ENCODE results near the gene LAMA1.

LAMA1 gene

GRCh38 chr18:7084080-7085065 lies 33.2 kb downstream of the LAMA1 start:
- Histone ChIP-seq H4K20me1 (no peaks in the 10 kb centered on the region), H3K4me1 (peaks cover 0 to 6% (median 0%) of the 10 kb centered on the region in 10 experiments; a peak in 1 of 20 replicates), H3K9me3 (replicated peaks in 1 of 11) (no peaks in the 10 kb centered on the region), H3K4me2 (no peak overlapping the region), H3K27me3 (no peaks in the 10 kb centered on the region), H3K9ac (no peak overlapping the region), H3K36me3 (no peaks in the 10 kb centered on the region), H3K27ac (no peak overlapping the region), H3K4me3 (no peak overlapping the region)
- TF ChIP-seq Cebpa-rat (IDR thresholded peaks at IDR 0.05): no peak

DNA sequence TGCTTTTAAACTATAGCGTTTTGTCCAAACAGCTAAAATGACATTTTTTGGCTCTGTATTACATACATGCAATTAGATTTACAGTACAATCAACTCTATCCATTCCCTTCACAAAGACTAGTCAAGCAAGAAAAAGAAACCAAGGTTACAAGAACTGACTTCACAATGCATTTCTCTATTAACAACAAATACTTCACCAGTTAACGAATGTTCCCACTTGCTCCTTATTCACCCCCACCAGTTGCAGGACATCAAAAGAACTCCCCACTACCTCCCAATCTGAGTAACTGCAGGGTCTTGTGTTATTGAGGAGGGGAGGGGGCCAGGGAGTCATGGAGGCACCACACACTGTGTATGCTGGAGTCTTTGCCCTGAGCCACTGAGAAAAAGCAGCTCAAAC lies 34.9 kb downstream of the LAMA1 start:
- H4K20me1 ChIP-seq: no peaks in the 10 kb centered on the region
- H3K27me3 ChIP-seq: no peaks in the 10 kb centered on the region

GRCh38 chr18:7079231-7079630 lies 38.4 kb downstream of the LAMA1 start:
- Histone ChIP-seq H3K36me3 (no peaks in the 10 kb centered on the region), H4K20me1 (no peaks in the 10 kb centered on the region), H3K4me1 (peaks cover 0 to 5% (median 0%) of the 10 kb centered on the region in 10 experiments; a peak in 1 of 20 replicates), H3K27ac (no peak overlapping the region), H3K4me2 (no peak overlapping the region), H3K27me3 (no peaks in the 10 kb centered on the region), H3K9ac (no peak overlapping the region), H3K9me3 (replicated peaks in 1 of 11) (no peaks in the 10 kb centered on the region), H3K4me3 (no peak overlapping the region)
- no peak for TF ChIP-seq Cebpa-rat (IDR thresholded peaks at IDR 0.05)

More for the DNA sequence above, 34.9 kb downstream of the LAMA1 start:
- no peak overlapping the region for H3K4me3 ChIP-seq
- no peak overlapping the region for H3K27ac ChIP-seq
- H3K9me3 ChIP-seq (replicated peaks in 1 of 11): no peaks in the 10 kb centered on the region
- TF ChIP-seq Cebpa-rat (IDR thresholded peaks at IDR 0.05): no peak
- H3K4me2 ChIP-seq: no peak overlapping the region
- no peaks in the 10 kb centered on the region for H3K36me3 ChIP-seq
- H3K4me1 ChIP-seq: peaks cover 0 to 6% (median 0%) of the 10 kb centered on the region in 10 experiments; a peak in 1 of 20 replicates
- H3K9ac ChIP-seq: no peak overlapping the region

- Histone ChIP-seq H3K4me2 (no peak overlapping the region), H3K27ac (no peak overlapping the region), H3K4me1 (no peaks in the 10 kb centered on the region), H3K27me3 (no peaks in the 10 kb centered on the region), H3K9ac (no peak overlapping the region), H3K36me3 (no peaks in the 10 kb centered on the region), H3K9me3 (replicated peaks in 1 of 11) (no peaks in the 10 kb centered on the region), H4K20me1 (no peaks in the 10 kb centered on the region), H3K4me3 (no peak overlapping the region)
- TF ChIP-seq Cebpa-rat (IDR thresholded peaks at IDR 0.05): no peak
These were observed 45.0 kb downstream of the LAMA1 start for GRCh38 chr18:7072593-7072992.

DNA sequence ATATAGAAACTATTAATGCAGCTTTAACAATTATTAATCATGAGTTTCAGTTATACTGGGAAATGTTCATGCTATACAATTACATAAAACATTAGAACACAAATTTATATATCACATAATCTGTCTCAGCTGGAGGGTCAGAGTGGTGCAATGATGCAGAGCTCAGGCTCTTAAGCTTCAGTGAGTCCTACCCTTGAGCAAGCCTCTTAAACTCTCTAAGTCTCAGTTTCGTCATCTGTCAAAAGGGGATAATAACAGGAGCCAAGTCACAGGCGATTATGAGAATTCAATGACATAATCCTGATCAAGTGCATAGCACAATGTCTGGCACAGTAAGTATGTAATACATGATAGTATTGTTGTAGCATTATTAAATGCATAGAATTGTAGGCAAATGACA lies 46.0 kb downstream of the LAMA1 start:
- no peaks in the 10 kb centered on the region for H3K9me3 ChIP-seq (replicated peaks in 1 of 11)
- H3K4me1 ChIP-seq: no peaks in the 10 kb centered on the region
- H3K27me3 ChIP-seq: no peaks in the 10 kb centered on the region
- H3K36me3 ChIP-seq: no peaks in the 10 kb centered on the region
- H3K9ac ChIP-seq: no peak overlapping the region
- H3K4me3 ChIP-seq: no peak overlapping the region
- no peak overlapping the region for H3K27ac ChIP-seq
- H4K20me1 ChIP-seq: no peaks in the 10 kb centered on the region
- no peak for TF ChIP-seq Cebpa-rat (IDR thresholded peaks at IDR 0.05)
- no peak overlapping the region for H3K4me2 ChIP-seq

DNA sequence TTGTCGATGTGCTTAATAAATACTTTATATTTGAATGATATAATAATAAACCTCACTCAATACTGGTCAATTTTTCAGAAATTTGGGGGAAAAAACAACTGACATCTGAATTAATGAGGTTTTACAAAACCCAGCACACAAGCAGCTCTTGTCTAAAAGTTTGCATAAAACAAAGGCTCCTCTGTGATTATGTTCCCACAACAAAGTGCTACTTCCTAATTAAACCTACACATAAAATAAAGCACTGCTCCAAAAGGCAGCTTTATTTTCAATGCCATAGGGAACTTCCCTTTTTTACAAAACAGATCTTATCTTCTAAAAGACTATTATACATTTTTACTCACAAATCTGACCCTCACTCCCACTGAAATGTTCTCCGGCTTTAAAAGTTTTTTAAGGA lies 47.1 kb downstream of the LAMA1 start:
- TF ChIP-seq Cebpa-rat (IDR thresholded peaks at IDR 0.05): no peak
- Histone ChIP-seq H3K4me3 (no peak overlapping the region), H3K36me3 (no peaks in the 10 kb centered on the region), H3K4me2 (no peak overlapping the region), H3K27me3 (no peaks in the 10 kb centered on the region), H3K9me3 (replicated peaks in 1 of 11) (no peaks in the 10 kb centered on the region), H3K9ac (no peak overlapping the region), H3K27ac (no peak overlapping the region), H4K20me1 (no peaks in the 10 kb centered on the region), H3K4me1 (no peaks in the 10 kb centered on the region)

GRCh38 chr18:7068871-7069590 lies 48.6 kb downstream of the LAMA1 start:
- TF ChIP-seq Cebpa-rat (IDR thresholded peaks at IDR 0.05): no peak
- H3K4me3 ChIP-seq: no peak overlapping the region
- H3K27ac ChIP-seq: no peak overlapping the region
- no peaks in the 10 kb centered on the region for H3K9me3 ChIP-seq (replicated peaks in 1 of 11)
- H4K20me1 ChIP-seq: no peaks in the 10 kb centered on the region
- no peak overlapping the region for H3K9ac ChIP-seq
- H3K4me1 ChIP-seq: no peaks in the 10 kb centered on the region
- no peaks in the 10 kb centered on the region for H3K36me3 ChIP-seq
- no peaks in the 10 kb centered on the region for H3K27me3 ChIP-seq
- H3K4me2 ChIP-seq: no peak overlapping the region

DNA sequence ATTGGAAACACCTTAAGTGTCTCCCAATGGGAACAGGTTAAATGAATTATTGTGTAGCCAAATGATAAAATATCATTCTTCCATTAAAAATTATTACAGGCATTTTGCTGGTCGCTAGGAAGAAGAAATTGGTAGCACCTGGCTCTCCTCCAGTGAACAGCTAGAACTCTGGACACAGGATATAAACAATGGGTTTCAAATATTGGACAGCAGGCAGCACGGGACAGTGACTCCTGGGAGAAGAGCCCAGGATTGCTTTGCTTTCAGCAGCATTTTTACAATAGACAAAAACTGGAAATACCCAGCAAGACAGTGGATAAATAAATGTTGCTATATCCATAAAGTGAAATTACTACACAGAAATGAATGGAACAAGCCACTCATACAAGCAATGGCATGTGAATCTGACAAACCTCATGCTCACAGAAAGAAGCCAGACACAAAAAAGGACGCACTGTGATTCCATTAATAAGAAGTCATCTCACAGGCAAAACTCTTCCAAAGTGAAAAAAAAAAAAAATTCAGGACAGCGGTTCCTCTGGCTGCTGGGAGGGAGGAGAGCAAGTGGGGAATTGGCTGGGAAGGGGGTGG lies 50.5 kb downstream of the LAMA1 start:
- H4K20me1 ChIP-seq: no peaks in the 10 kb centered on the region
- no peaks in the 10 kb centered on the region for H3K36me3 ChIP-seq
- no peak overlapping the region for H3K4me2 ChIP-seq
- TF ChIP-seq Cebpa-rat (IDR thresholded peaks at IDR 0.05): no peak
- no peaks in the 10 kb centered on the region for H3K4me1 ChIP-seq
- H3K27me3 ChIP-seq: no peaks in the 10 kb centered on the region
- no peak overlapping the region for H3K4me3 ChIP-seq
- H3K27ac ChIP-seq: no peak overlapping the region
- H3K9ac ChIP-seq: no peak overlapping the region
- H3K9me3 ChIP-seq (replicated peaks in 1 of 11): no peaks in the 10 kb centered on the region

GRCh38 chr18:7065736-7066135 lies 51.9 kb downstream of the LAMA1 start:
- TF ChIP-seq Cebpa-rat (IDR thresholded peaks at IDR 0.05): no peak
- Histone ChIP-seq H4K20me1 (no peaks in the 10 kb centered on the region), H3K27me3 (no peaks in the 10 kb centered on the region), H3K9me3 (replicated peaks in 1 of 11) (no peaks in the 10 kb centered on the region), H3K4me3 (no peak overlapping the region), H3K4me2 (no peak overlapping the region), H3K4me1 (no peaks in the 10 kb centered on the region), H3K36me3 (no peaks in the 10 kb centered on the region), H3K9ac (no peak overlapping the region), H3K27ac (no peak overlapping the region)
